HG03095 (cell line): ENCODE results near the gene ASB13.
A peak's percentile ranks its signal among the peaks of the same experiment; 100 is the strongest.

Experiments used
- ATAC-seq: cut with Tn5 transposase; IDR thresholded peaks from one replicate; pipeline ENCODE4 v1.9.1; 2021; ENCODE audit warnings: moderate library complexity; ENCODE audit not compliant: unreplicated experiment

Gene ASB13

DNA sequence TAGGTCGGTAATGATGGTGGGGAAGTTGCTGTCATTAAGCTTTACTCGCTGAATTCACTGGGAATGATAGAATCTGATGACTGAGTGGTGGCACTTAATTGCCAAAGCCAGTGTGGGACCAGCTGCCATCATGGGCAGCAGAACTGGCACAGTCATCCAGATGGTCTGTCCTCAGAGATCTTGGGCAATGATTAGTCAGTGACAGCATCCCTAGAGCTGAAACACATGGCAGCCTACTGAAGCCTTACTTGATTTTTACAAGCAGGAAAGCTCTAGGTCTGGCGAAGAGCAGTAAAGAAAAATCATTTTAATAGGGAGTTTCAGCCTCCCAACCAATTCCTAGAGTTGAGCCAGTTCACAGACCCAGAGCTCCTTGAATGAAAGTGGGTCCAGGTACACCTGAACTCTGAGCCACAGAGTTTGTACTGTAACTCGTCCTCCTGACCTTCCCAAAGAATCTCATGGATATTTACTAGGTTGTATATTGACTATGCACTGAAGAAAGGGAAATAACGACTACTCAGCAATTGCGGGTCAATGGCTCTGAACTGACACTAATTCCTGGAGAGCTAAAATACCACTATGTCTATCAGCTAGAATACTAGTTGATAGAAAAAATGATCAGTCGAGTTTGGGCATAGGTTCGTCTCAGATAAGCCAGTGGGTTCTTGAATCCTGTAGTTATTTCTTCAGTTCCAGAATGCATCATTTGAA lies 4.4 kb upstream of the ASB13 start:
- ATAC-seq: no peak

GRCh38 chr10:5669604-5670003 lies 3.2 kb upstream of the ASB13 start:
- ATAC-seq: no peak

DNA sequence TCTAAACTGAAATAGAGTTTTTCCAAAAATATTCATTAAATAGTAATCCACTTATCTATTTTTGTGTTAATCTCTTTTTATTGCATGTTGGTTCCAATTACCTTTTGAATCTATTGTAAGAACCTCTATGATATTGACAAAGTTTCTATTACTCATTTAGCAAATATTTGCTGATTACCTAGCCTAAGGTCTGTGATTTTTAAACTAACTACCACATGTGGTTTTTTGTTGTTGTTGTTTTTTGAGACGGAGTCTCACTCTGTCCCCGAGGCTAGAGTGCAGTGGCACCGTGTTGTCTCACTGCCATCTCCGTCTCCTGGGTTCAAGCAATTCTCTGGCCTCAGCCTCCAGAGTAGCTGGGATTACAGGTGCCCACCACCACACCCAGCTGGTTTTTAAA lies 2.0 kb upstream of the ASB13 start:
- no peak for ATAC-seq

DNA sequence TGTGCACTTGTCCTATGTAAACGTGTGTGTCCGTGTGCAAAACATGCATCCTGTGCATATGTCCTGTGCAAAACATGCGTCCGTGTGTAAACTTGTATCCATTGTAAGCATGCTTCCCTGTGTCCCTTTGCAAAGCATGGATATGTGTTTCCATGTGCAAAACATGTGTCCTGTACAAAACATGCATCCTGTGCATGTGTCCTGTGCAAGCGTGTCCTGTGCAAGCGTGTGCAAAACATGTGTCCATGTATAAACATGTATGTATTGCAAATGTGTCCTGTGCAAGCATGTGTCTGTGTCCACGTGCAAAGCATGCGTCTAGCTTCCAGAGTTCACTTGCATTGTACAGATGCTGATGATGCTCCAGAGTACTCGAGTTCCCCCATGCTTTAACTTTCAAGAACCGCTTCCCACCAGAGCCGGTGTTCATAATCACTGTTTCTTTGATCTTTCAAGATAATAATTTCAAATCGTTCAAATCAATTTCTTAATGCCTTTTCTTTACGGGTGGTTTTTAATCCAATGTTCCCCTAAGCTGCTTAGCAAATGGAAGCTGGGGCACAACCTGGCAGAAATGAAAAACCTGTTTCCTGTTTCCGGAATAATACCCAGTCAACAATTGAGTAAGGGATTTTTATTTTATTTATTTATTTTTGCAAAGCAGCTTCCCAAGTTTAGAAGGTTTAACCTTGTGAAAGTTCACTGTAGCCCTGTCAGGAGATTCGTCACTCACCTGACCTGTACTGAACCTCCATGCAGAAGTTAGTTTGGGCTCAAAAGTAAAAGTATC lies 641 bp upstream of the ASB13 start:
- ATAC-seq: no peak

DNA sequence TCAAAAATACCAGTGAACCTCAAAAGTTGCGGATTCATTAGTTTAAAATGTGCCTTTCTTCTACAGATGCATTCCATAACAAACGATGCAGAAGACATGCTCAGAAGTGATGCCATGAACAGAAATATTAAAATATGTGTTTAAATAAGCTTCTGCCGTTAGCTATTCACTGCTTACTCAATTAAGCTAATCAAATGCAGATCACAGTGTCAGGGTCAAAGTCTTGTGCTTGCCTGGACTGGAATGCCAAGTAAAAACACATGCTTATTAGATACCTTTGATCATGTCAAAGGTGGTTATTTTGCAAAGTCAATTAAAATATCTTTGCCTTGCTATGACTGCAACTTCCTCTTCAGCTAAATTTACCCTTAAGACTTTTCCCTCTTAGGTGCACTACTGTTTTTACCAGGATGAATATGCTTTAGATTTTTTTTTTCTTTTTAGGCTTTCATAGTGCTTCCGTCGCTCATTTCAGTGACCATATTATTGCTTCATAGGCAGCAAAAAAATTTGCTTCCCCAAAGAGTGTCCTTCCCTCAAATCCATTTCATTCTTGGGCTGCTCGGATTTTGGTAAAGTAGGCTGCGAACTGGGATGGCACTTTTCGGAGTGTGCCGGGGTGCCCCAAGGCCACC lies 905 bp downstream of the ASB13 start:
- ATAC-seq: no peak

- ATAC-seq: no peak
These were observed 2.5 kb downstream of the ASB13 start for GRCh38 chr10:5663692-5664427.

DNA sequence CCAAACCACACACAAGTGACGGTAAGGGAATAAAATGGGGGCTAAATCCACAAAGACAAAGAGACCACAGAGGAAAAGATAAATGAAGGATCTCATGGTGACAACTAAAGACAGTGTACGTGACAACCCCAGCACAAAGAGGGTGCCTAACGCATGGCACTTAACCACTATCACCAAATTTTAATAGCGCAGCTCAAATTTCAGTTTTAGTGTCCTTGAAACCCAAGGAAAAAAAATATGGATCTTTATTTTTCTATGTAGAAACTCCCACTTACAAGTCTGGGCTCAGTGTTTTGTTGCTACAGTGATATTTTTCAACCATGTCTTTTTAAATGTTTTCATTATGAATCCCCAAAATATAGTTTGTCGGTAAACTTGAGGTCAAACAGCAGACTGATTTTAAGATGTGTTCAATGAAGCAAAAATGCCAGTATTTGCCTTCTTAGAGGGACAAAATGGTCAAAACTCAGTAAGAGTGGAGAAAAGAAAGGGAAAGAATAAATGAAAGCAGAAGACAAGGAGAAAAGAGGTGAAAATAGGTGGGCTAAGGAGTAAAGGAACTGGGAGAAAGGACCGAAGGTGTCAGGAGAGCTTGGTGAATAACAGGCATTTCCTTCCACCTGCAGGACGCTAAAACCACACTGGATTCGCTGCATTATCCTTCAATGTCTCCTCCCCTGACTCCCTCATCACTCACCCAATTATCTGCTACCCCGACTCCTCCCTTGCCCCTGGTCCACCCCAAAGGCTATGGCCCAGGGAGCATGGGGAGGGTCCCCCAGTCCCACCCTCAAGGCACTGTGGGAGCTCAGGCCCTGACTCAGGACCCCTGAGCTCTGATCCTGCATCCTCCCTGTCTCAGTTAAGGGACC lies 3.5 kb downstream of the ASB13 start:
- ATAC-seq: no peak

DNA sequence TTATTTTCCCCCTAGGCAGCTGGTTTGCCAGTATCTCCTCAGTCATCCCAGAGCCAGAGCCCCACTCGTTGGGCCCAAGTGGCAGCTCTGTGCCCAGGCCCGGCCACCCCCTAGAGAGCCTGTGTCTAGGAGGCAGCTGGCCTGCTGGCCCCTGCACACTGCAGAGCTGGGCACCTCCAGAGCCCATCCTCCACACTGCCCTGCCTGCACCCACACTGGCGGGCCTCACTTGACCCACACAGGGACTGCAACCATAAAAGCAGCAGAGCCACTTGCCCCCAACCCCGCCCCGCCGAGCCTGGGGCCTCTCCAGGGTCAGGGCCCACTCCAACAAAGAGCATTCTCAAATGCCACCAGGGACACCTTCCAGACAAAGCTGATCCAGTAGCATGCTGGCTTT lies 5.4 kb downstream of the ASB13 start:
- ATAC-seq: no peak

- ATAC-seq: peak; percentile 76
These were observed 6.5 kb downstream of the ASB13 start for GRCh38 chr10:5659702-5660528.

- ATAC-seq: no peak
These were observed 7.3 kb downstream of the ASB13 start for GRCh38 chr10:5658871-5659618.

DNA sequence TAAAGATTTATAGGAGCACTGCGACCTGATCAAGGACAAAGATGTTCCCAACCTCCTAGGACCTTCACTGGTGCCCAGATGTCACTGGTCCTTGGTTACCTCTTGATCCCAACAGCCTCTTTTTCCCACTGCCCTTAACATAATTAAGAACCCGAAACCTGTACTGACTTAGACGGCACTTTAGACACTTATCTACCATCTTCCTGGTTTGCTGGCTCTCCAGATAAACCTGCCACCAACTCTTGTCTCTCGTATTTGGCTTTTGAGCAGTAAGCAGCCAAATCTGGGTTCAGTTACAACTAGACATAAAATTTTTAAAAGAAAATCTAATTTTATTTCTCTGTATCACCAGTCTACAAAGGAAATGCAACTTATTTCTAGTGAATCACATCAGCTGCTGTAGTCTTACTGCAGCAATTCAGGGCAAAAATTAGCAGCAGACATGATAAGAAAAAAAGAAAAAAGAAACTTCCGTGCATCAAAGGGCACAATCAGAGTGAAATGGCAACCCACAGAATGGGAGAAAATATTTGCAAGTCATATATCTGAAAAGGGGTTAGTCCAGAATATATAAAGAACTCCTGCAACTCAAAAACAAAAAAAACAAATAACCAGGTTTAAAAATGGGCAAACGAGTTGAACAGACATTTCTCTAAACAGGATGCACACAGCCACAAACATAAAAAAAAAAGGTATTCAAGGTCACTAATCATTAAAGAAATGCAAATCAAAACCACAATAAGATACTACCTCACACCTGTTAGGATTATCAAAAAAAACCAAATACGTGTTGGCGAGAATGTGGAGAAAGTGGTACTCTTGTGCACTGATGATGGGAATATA lies 9.4 kb downstream of the ASB13 start:
- ATAC-seq: no peak

GRCh38 chr10:5655121-5655520 lies 11.3 kb downstream of the ASB13 start:
- ATAC-seq: no peak

GRCh38 chr10:5654218-5654755 lies 12.1 kb downstream of the ASB13 start:
- no peak for ATAC-seq

GRCh38 chr10:5652746-5653145 lies 13.6 kb downstream of the ASB13 start:
- ATAC-seq: no peak

- ATAC-seq: no peak
These were observed 15.0 kb downstream of the ASB13 start for GRCh38 chr10:5651388-5651764.

- no peak for ATAC-seq
These were observed 15.6 kb downstream of the ASB13 start for GRCh38 chr10:5650664-5651387.

DNA sequence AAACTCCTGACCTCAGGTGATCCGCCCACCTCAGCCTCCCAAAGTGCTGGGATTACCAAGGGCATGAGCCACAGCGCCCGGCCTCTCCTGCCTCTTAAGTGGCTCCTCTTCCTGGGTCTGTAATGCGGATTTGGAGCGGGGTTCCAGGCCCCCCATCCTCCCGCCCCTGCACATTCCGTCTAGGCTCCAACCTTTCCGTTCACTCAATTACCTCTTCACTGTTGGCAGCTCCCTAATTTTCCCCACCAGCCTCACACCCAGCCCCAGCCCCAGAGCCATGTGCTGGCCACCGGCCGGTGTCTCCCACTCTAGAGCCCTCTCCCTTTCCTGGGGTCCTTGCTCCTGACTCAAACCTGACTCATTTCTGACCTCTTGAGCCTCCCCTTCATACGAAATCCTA lies 16.6 kb downstream of the ASB13 start:
- no peak for ATAC-seq
